ENCODE measurements around the gene CRACR2B.

- TF ChIP-seq CTCF (IDR thresholded peaks at IDR 0.05) (no peak), EP300 (IDR thresholded peaks at IDR 0.05; ENCODE audit: low read depth) (no peak)
Measured at GRCh38 chr11:827897-828192, at the start of gene CRACR2B.

Measured in transverse colon (tissue), 3 donors.